Retinal pigment epithelial cell (primary cell): ENCODE results near the gene ACOXL.

ENCODE experiments used
- DNase-seq: peaks from one replicate; pipeline ENCODE4 v3.0.0-alpha.2; 2010; ENCODE audit warnings: low read depth
- H3K4me3 ChIP-seq: 2 replicates; pipeline ENCODE4 v1.5.1; 2011; ENCODE audit warnings: mild to moderate bottlenecking, low read length, control low read depth, moderate library complexity
- CTCF ChIP-seq: conservative IDR thresholded peaks from 2 replicates; pipeline ENCODE4 v1.5.1; 2011; ENCODE audit warnings: low read depth, low read length, control low read depth, inconsistent platforms

ACOXL gene

GRCh38 chr2:111119822-111120252, 387.5 kb downstream of the ACOXL start:
- DNase-seq, result no peak
- H3K4me3 ChIP-seq, result peak overlapping the region; percentile 56
- TF ChIP-seq CTCF, result no peak

GRCh38 chr2:111120253-111121027, 388.1 kb downstream of the ACOXL start, which contains the start of gene BCL2L11:
Gene BCL2L11, plus strand, starts transcription at chr2:111120914. Its CDS starts 2,832 bp downstream, at chr2:111123746.
- peak within 1 kb of the TSS; percentile 87 for H3K4me3 ChIP-seq
- TF ChIP-seq CTCF, result peak; percentile 30
- DNase-seq, result peak; percentile 71

GRCh38 chr2:111121028-111121827, 388.9 kb downstream of the ACOXL start:
- DNase-seq, result no peak
- TF ChIP-seq CTCF, result no peak
- peak overlapping the region; percentile 87 for H3K4me3 ChIP-seq

GRCh38 chr2:111121828-111122630, 389.7 kb downstream of the ACOXL start:
- no peak for TF ChIP-seq CTCF
- H3K4me3 ChIP-seq, result peak overlapping the region; percentile 87
- peak; percentile 56 for DNase-seq

- peak; percentile 80 for DNase-seq
- TF ChIP-seq CTCF, result no peak
- H3K4me3 ChIP-seq, result peak overlapping the region; percentile 88
Observed at GRCh38 chr2:111122631-111123421, 390.5 kb downstream of the ACOXL start.

GRCh38 chr2:111123751-111124150, 391.4 kb downstream of the ACOXL start:
- no peak for DNase-seq

More at GRCh38 chr2:111123751-111124150, 391.4 kb downstream of the ACOXL start:
- H3K4me3 ChIP-seq, result peak overlapping the region; percentile 88
- no peak for TF ChIP-seq CTCF
